Nephron (organoid): Measurements from ENCODE around the gene NT5DC2.

Source experiments
- H3K27ac Mint-ChIP-seq, 3 experiments: 2 replicates each; pipeline ENCODE4 v1.8.0; 2020; ENCODE audit warnings: mixed read lengths in 3 of 3, mild to moderate bottlenecking in 2 of 3, moderate library complexity in 1 of 3
- H3K27me3 Mint-ChIP-seq: 2 replicates; pipeline ENCODE4 v1.8.0; 2021; ENCODE audit warnings: low read depth, mild to moderate bottlenecking, moderate library complexity, mixed read lengths
- H3K36me3 Mint-ChIP-seq: 2 replicates; pipeline ENCODE4 v1.8.0; 2020; ENCODE audit warnings: low read depth, mixed read lengths
- H3K4me1 Mint-ChIP-seq: 2 replicates; pipeline ENCODE4 v1.8.0; 2020; ENCODE audit warnings: mixed read lengths
- H3K4me3 Mint-ChIP-seq, 3 experiments: 2 replicates each; pipeline ENCODE4 v1.8.0; 2020; ENCODE audit warnings: mild to moderate bottlenecking in 3 of 3, mixed read lengths in 3 of 3, moderate library complexity in 2 of 3
- H3K9me3 Mint-ChIP-seq: 2 replicates; pipeline ENCODE4 v1.8.0; 2020; ENCODE audit warnings: mixed read lengths
- CTCF ChIP-seq, 3 experiments: fragments of 200-600 bp; sonication (generic); IDR thresholded peaks; one replicate each; pipeline ENCODE4 v1.5.0; 2021; ENCODE audit warnings: antibody characterized with exemption in 3 of 3; ENCODE audit not compliant: unreplicated experiment in 3 of 3

Gene NT5DC2

GRCh38 chr3:52487050-52487787 lies 46.4 kb downstream of the NT5DC2 start:
- TF ChIP-seq CTCF (IDR thresholded peaks at IDR 0.05; ENCODE audit: unreplicated experiment in 3 of 3): no peak
- Mint-ChIP-seq H3K27ac (no peak overlapping the region), H3K9me3 (no peaks in the 10 kb centered on the region), H3K4me1 (peaks cover 27% of the 10 kb centered on the region), H3K27me3 (no peaks in the 10 kb centered on the region), H3K4me3 (no peak overlapping the region), H3K36me3 (peaks cover 40% of the 10 kb centered on the region)

GRCh38 chr3:52484680-52485461 lies 48.8 kb downstream of the NT5DC2 start:
- Mint-ChIP-seq H3K4me3 (no peak overlapping the region), H3K36me3 (peaks cover 42% of the 10 kb centered on the region), H3K27ac (peak overlapping the region in 1 of 3 experiments; percentile 91), H3K9me3 (no peaks in the 10 kb centered on the region), H3K4me1 (peaks cover 27% of the 10 kb centered on the region), H3K27me3 (no peaks in the 10 kb centered on the region)
- TF ChIP-seq CTCF (IDR thresholded peaks at IDR 0.05; ENCODE audit: unreplicated experiment in 3 of 3): no peak

- Mint-ChIP-seq H3K4me3 (no peak overlapping the region), H3K36me3 (peaks cover 49% of the 10 kb centered on the region), H3K27ac (peak overlapping the region; percentile 88 to 94 (median 91)), H3K4me1 (peaks cover 27% of the 10 kb centered on the region), H3K27me3 (no peaks in the 10 kb centered on the region), H3K9me3 (no peaks in the 10 kb centered on the region)
- no peak for TF ChIP-seq CTCF (IDR thresholded peaks at IDR 0.05; ENCODE audit: unreplicated experiment in 3 of 3)
These were observed 49.9 kb downstream of the NT5DC2 start for GRCh38 chr3:52483577-52484381.

GRCh38 chr3:52483081-52483480 lies 50.6 kb downstream of the NT5DC2 start:
- Mint-ChIP-seq H3K27ac (peak overlapping the region; percentile 88 to 94 (median 91)), H3K4me1 (peaks cover 27% of the 10 kb centered on the region), H3K4me3 (no peak overlapping the region), H3K36me3 (peaks cover 54% of the 10 kb centered on the region), H3K9me3 (no peaks in the 10 kb centered on the region), H3K27me3 (no peaks in the 10 kb centered on the region)
- TF ChIP-seq CTCF (IDR thresholded peaks at IDR 0.05; ENCODE audit: unreplicated experiment in 3 of 3): no peak

GRCh38 chr3:52481819-52482521 lies 51.7 kb downstream of the NT5DC2 start:
- peak; percentile 26 to 50 (median 33) for TF ChIP-seq CTCF (IDR thresholded peaks at IDR 0.05; ENCODE audit: unreplicated experiment in 3 of 3)
- H3K36me3 Mint-ChIP-seq: peaks cover 58% of the 10 kb centered on the region
- H3K9me3 Mint-ChIP-seq: no peaks in the 10 kb centered on the region
- no peak overlapping the region for H3K4me3 Mint-ChIP-seq
- no peaks in the 10 kb centered on the region for H3K27me3 Mint-ChIP-seq
- peak overlapping the region in 1 of 3 experiments; percentile 27 for H3K27ac Mint-ChIP-seq
- H3K4me1 Mint-ChIP-seq: peaks cover 27% of the 10 kb centered on the region
